IMR-90 (cell line): Measurements from ENCODE around the gene PDX1. TPM values are rescaled to one million over a fixed set of nuclear protein-coding genes. Genes with fewer than 3 reads are reported as not detected.

Experiments used
- ATAC-seq: fragments of 200-7000 bp; cut with Tn5 transposase; 2 replicates; pipeline ENCODE4 v1.9.1; 2020; ENCODE audit warnings: low read depth, mild to moderate bottlenecking, moderate library complexity
- BruUV-seq: library from RNA; stranded (reverse); fragments of 400-500 nt; replicated peaks from 2 replicates; lab custom pipeline; 2021; lab: Mats Ljungman, UMichigan
- CTCF ChIA-PET: fragments of 300-600 bp; formaldehyde crosslinking; extraction: SDS; loops from one replicate; lab custom pipeline; 2021; ENCODE audit warnings: antibody characterized with exemption; lab: Yijun Ruan, JAX
- POLR2A ChIA-PET: fragments of 300-600 bp; sonication (Branson Sonifier 250); formaldehyde crosslinking; loops from one replicate; lab custom pipeline; 2022; ENCODE audit warnings: antibody characterized with exemption; ENCODE audit not compliant: unreplicated experiment; lab: Charles Lee
- DNase-seq: peaks from one replicate; pipeline ENCODE4 v3.0.0; 2013
- H2AFZ ChIP-seq: replicated peaks from 2 replicates; pipeline ENCODE3; 2013; ENCODE audit warnings: low read length, mild to moderate bottlenecking; ENCODE audit not compliant: poor library complexity
- H2AK5ac ChIP-seq: 2 replicates; pipeline ENCODE4 v1.6.1; 2013; ENCODE audit warnings: low read depth, low read length, inconsistent platforms
- H2AK9ac ChIP-seq: replicated peaks from 2 replicates; pipeline ENCODE3; 2013; ENCODE audit warnings: mild to moderate bottlenecking, low read depth, low read length, moderate library complexity; ENCODE audit not compliant: poor library complexity
- H2BK120ac ChIP-seq: 2 replicates; pipeline ENCODE4 v1.6.1; 2013; ENCODE audit warnings: low read depth, low read length, inconsistent platforms
- H2BK15ac ChIP-seq: 3 replicates; pipeline ENCODE4 v1.6.1; 2013; ENCODE audit warnings: low read depth, low read length, inconsistent platforms
- H2BK20ac ChIP-seq: 2 replicates; pipeline ENCODE4 v1.6.1; 2013; ENCODE audit warnings: low read depth, mild to moderate bottlenecking, inconsistent platforms, low read length, moderate library complexity
- H2BK5ac ChIP-seq: 2 replicates; pipeline ENCODE4 v1.6.1; 2013; ENCODE audit warnings: mild to moderate bottlenecking, low read depth, low read length, inconsistent platforms; ENCODE audit not compliant: poor library complexity, severe bottlenecking
- H3K14ac ChIP-seq: replicated peaks from 2 replicates; pipeline ENCODE4 v1.6.1; 2013; ENCODE audit warnings: low read depth, low read length, inconsistent platforms
- H3K18ac ChIP-seq: 2 replicates; pipeline ENCODE4 v1.6.1; 2013; ENCODE audit warnings: low read depth, low read length, control low read depth
- H3K23ac ChIP-seq: 2 replicates; pipeline ENCODE4 v1.6.1; 2013; ENCODE audit warnings: low read depth, low read length, inconsistent platforms
- H3K27ac ChIP-seq: 2 replicates; pipeline ENCODE4 v1.5.1; 2013; ENCODE audit warnings: mild to moderate bottlenecking, control low read depth, low read length; ENCODE audit not compliant: insufficient read depth
- H3K27me3 ChIP-seq: 2 replicates; pipeline ENCODE4 v1.6.1; 2013; ENCODE audit warnings: low read length; ENCODE audit not compliant: control insufficient read depth, insufficient read depth
- H3K36me3 ChIP-seq: 2 replicates; pipeline ENCODE4 v1.6.1; 2013; ENCODE audit warnings: low read length, mixed read lengths; ENCODE audit not compliant: control insufficient read depth, insufficient read depth
- H3K4ac ChIP-seq: 2 replicates; pipeline ENCODE4 v1.6.1; 2013; ENCODE audit warnings: low read depth, low read length, inconsistent platforms
- H3K4me1 ChIP-seq: 2 replicates; pipeline ENCODE4 v1.6.1; 2013; ENCODE audit warnings: low read length, mixed read lengths; ENCODE audit not compliant: control insufficient read depth, insufficient read depth
- H3K4me2 ChIP-seq: 2 replicates; pipeline ENCODE4 v1.6.1; 2013; ENCODE audit warnings: low read depth, mild to moderate bottlenecking, control low read depth, low read length, moderate library complexity
- H3K4me3 ChIP-seq: 2 replicates; pipeline ENCODE4 v1.5.1; 2013; ENCODE audit warnings: low read depth, mild to moderate bottlenecking, control low read depth, low read length, moderate library complexity; ENCODE audit not compliant: insufficient read depth
- H3K56ac ChIP-seq: 2 replicates; pipeline ENCODE4 v1.6.1; 2013; ENCODE audit warnings: low read length, inconsistent platforms; ENCODE audit not compliant: insufficient read depth; ENCODE audit errors: extremely low read depth
- H3K79me1 ChIP-seq, 2 experiments: 2 replicates each; pipeline ENCODE4 v1.6.1; 2013; ENCODE audit warnings: low read length in 2 of 2, inconsistent platforms in 1 of 2, low read depth in 1 of 2
- H3K9ac ChIP-seq: 2 replicates; pipeline ENCODE4 v1.6.1; 2013; ENCODE audit warnings: low read depth, low read length, control low read depth
- H3K9me1 ChIP-seq: 2 replicates; pipeline ENCODE4 v1.6.1; 2013; ENCODE audit warnings: low read length, inconsistent platforms; ENCODE audit not compliant: insufficient read depth
- H3K9me3 ChIP-seq: 2 replicates; pipeline ENCODE4 v1.6.1; 2013; ENCODE audit warnings: low read length; ENCODE audit not compliant: control insufficient read depth, insufficient read depth
- H4K20me1 ChIP-seq: 2 replicates; pipeline ENCODE4 v1.6.1; 2013; ENCODE audit warnings: low read length, inconsistent platforms; ENCODE audit not compliant: insufficient read depth
- H4K5ac ChIP-seq: 2 replicates; pipeline ENCODE4 v1.6.1; 2013; ENCODE audit warnings: mild to moderate bottlenecking, low read depth, low read length, control low read depth
- H4K8ac ChIP-seq, 2 experiments: 2 replicates each; pipeline ENCODE4 v1.6.1; 2013; ENCODE audit warnings: low read depth in 2 of 2, low read length in 2 of 2, control low read depth in 1 of 2, inconsistent platforms in 1 of 2
- H4K91ac ChIP-seq: 2 replicates; pipeline ENCODE4 v1.6.1; 2013; ENCODE audit warnings: low read depth, low read length, inconsistent platforms; ENCODE audit not compliant: insufficient read depth
- MXI1 ChIP-seq: IDR thresholded peaks from 2 replicates; pipeline ENCODE4 v1.6.1; 2012; ENCODE audit warnings: low read depth, mild to moderate bottlenecking, low read length, moderate library complexity, borderline replicate concordance
- WGBS, 2 experiments: methylation state at CpG; one replicate each; pipeline versions ENCODE4 v1.1.5 to v1.1.7; 2013; ENCODE audit warnings: missing lambda C conversion rate in 2 of 2; ENCODE audit not compliant: insufficient read length in 1 of 2; ENCODE audit errors: extremely low coverage in 2 of 2; 5-methylcytosine and 5-hydroxymethylcytosine counted together
- dilution Hi-C: fragments of 300-500 bp; cut with HindIII; formaldehyde crosslinking; loops from one replicate; pipeline ENCODE4 v1.14.3; 2018; ENCODE audit warnings: low sequenced_read_pairs; ENCODE audit not compliant: unreplicated experiment
- in situ Hi-C: fragments of 300-500 bp; cut with MboI; formaldehyde crosslinking; loops from 3 replicates; pipeline ENCODE4 v1.14.3; 2019; ENCODE audit warnings: low sequenced_read_pairs, inconsistent platforms, mixed read lengths
- intact Hi-C: fragments of 100-400 bp; cut with micrococcal nuclease; formaldehyde crosslinking; loops from 2 replicates; pipeline ENCODE4 v1.10.0; 2022
- polyA plus RNA-seq, 3 experiments: library from polyadenylated mRNA; depleted of rRNA; stranded (reverse); fragments of >200 nt; gene quantifications; 2 replicates each; pipeline ENCODE4 v1.2.3, GENCODE V29; 2012; ENCODE audit warnings: low replicate concordance in 1 of 3
- total RNA-seq: library from RNA; depleted of rRNA; stranded (reverse); fragments of >200 nt; gene quantifications from 2 replicates; pipeline ENCODE4 v1.2.3, GENCODE V29; 2012

PDX1 gene
- total and polyA plus RNA-seq, 2 of the 4 experiments (the other 2 are of a cell fraction), result not detected

- no peak overlapping the region for H3K27ac ChIP-seq
- dilution Hi-C loops (no loop called here), in situ Hi-C loops (no loop called here), intact Hi-C loops (loop anchor here (1.0 to 10.0 kb wide), 3 partner anchors 86 to 578 kb away; no protein-coding TSS in a partner anchor)
- H2BK120ac ChIP-seq, result no peak overlapping the region
- no peak overlapping the region for H2AK5ac ChIP-seq
- no peak overlapping the region for H2BK15ac ChIP-seq
- H4K5ac ChIP-seq, result no peak overlapping the region
- no peak overlapping the region for H3K56ac ChIP-seq
- H4K91ac ChIP-seq, result no peak overlapping the region
- no peak overlapping the region for H2BK5ac ChIP-seq
- peak overlapping the region; percentile 38; the same call in 1 of the 2 replicates for H3K4me3 ChIP-seq
- peak overlapping the region; percentile 92 for H2AFZ ChIP-seq
- H3K79me1 ChIP-seq, result no peaks in the 10 kb centered on the region
- TF ChIP-seq MXI1, result no peak
- ATAC-seq (no peak), DNase-seq (no peak)
- no peak overlapping the region for H3K9ac ChIP-seq
- CTCF ChIA-PET, result interaction anchor here (0.7 to 2.1 kb wide), 11 partner anchors 11 to 591 kb away, joined by 3 to 10 read pairs (median 4); no protein-coding TSS in a partner anchor
- H3K4ac ChIP-seq, result no peak overlapping the region
- POLR2A ChIA-PET, result no interaction called here
- no peaks in the 10 kb centered on the region for H3K36me3 ChIP-seq
- 7% methylated on average over 9 of the region's 30 CpGs; no CpG with 5 or more reads in 1 of the 2 experiments for WGBS, 2 experiments
- no peaks in the 10 kb centered on the region for H3K9me3 ChIP-seq
- H4K20me1 ChIP-seq, result no peaks in the 10 kb centered on the region
- no peak overlapping the region for H3K14ac ChIP-seq
- H3K23ac ChIP-seq, result no peak overlapping the region
- H3K18ac ChIP-seq, result no peak overlapping the region
- no peaks in the 10 kb centered on the region for H3K4me1 ChIP-seq
- no TSS peak for BruUV-seq
- no peak overlapping the region for H2AK9ac ChIP-seq
- no peak overlapping the region for H4K8ac ChIP-seq
- H3K4me2 ChIP-seq, result peak overlapping the region; percentile 51; the same call in 1 of the 2 replicates
- no peak overlapping the region for H2BK20ac ChIP-seq
- H3K27me3 ChIP-seq, result peaks cover 49% of the 10 kb centered on the region
- H3K9me1 ChIP-seq, result no peaks in the 10 kb centered on the region
Observed at GRCh38 chr13:27952876-27953675, 33.3 kb downstream of the PDX1 start.
